Measurements from ENCODE around the gene PRKCE. TPM values are rescaled to one million over a fixed set of nuclear protein-coding genes. Genes with fewer than 3 reads are reported as not detected.

PRKCE gene
- total and polyA plus RNA-seq, 2 of the 8 experiments (the other 6 are each of a cell fraction or from before 2014, with no cell fraction given): 0.54 to 2.1 TPM

DNA sequence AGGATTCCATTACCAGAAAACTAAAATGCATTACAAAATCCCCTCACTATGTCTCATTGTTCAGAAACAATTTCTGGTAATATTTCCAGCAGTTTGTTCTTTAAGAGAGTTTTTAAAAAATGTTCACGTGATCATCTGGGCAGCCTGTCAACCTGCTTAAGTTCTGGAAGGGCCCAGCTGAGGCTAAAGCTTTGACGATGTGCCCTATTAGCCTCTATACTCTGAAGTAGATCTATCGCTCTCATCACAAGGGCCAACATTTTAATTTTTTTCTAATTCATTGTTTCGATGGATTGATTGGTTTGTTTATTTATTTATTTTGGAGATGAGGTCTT is 205.8 kb downstream of the PRKCE start:
- no peak overlapping the region for H3K4me2 ChIP-seq (ENCODE audit: insufficient read depth in 1 of 2, low read depth in 2 of 2, low read length in 2 of 2)
- H4K20me1 ChIP-seq (replicated peaks in 1 of 2; ENCODE audit: control insufficient read depth in 1 of 2, insufficient read depth in 2 of 2, low read length in 2 of 2): no peaks in the 10 kb centered on the region
- no peak overlapping the region for H2BK15ac ChIP-seq (ENCODE audit: low read length)
- H3K9me3 ChIP-seq (ENCODE audit: insufficient read depth in 2 of 2, low read depth in 1 of 2, low read length in 1 of 2): no peaks in the 10 kb centered on the region
- no peak overlapping the region for H3K56ac ChIP-seq (replicated peaks; ENCODE audit: insufficient read length, low read depth, low read length)
- no peaks in the 10 kb centered on the region for H3K79me1 ChIP-seq (ENCODE audit: low read depth, low read length)
- H2BK20ac ChIP-seq (ENCODE audit: low read length): no peak overlapping the region
- no peak overlapping the region for H3K18ac ChIP-seq (ENCODE audit: extremely low read depth, low read length)
- no peak overlapping the region for H3K27ac ChIP-seq (ENCODE audit: low read depth, low read length)
- ChIA-PET POLR2A (ENCODE audit: partially characterized antibody) (interaction anchor here (0.6 kb wide), 1 partner anchor 315 kb away, joined by 3 read pairs; no protein-coding TSS in a partner anchor), CTCF (ENCODE audit: partially characterized antibody) (interaction anchor here (0.7 kb wide), 1 partner anchor 631 kb away, joined by 4 read pairs; no protein-coding TSS in a partner anchor)
- H3K27me3 ChIP-seq (replicated peaks in 1 of 4; ENCODE audit: control insufficient read depth in 3 of 4, extremely low read depth in 1 of 4, insufficient read depth in 3 of 4, low read length in 3 of 4): no peaks in the 10 kb centered on the region
- H3K36me3 ChIP-seq (ENCODE audit: control insufficient read depth in 2 of 4, insufficient read depth in 4 of 4, low read length in 3 of 4): no peaks in the 10 kb centered on the region
- TF ChIP-seq, protein P1, sequence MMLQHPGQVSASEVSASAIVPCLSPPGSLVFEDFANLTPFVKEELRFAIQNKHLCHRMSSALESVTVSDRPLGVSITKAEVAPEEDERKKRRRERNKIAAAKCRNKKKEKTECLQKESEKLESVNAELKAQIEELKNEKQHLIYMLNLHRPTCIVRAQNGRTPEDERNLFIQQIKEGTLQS (IDR thresholded peaks at IDR 0.05; ENCODE audit: insufficient read depth, low read depth, low read length): no peak
- TF ChIP-seq RNF2 (IDR thresholded peaks at IDR 0.05; ENCODE audit: borderline replicate concordance, low read depth, low read length, missing control alignments, poor library complexity, severe bottlenecking): no peak
- no peak for TF ChIP-seq ASH2L (IDR thresholded peaks at IDR 0.05; ENCODE audit: low read length)
- no peak for TF ChIP-seq FOSL1 (IDR thresholded peaks at IDR 0.05; ENCODE audit: insufficient read depth, low read depth, low read length)
- no peak for TF ChIP-seq TEAD4 (IDR thresholded peaks at IDR 0.05; ENCODE audit: low read depth, low read length)
- no peak for TF ChIP-seq SUZ12 (IDR thresholded peaks at IDR 0.05; ENCODE audit: low read length)
- TF ChIP-seq SIX5 (IDR thresholded peaks at IDR 0.05; ENCODE audit: low read depth, low read length): no peak
- no peak for TF ChIP-seq JUND (IDR thresholded peaks at IDR 0.05; ENCODE audit: low read length)
- no peak for TF ChIP-seq PHF8 (conservative IDR thresholded peaks at IDR 0.05; ENCODE audit: low read depth, low read length)
- TF ChIP-seq HDAC6 (IDR thresholded peaks at IDR 0.05; ENCODE audit: low read depth, low read length): no peak
- no peak for TF ChIP-seq NRF1 (IDR thresholded peaks at IDR 0.05; ENCODE audit: low read depth, low read length)
- TF ChIP-seq TAF1 (IDR thresholded peaks at IDR 0.05; ENCODE audit: low read depth, low read length): no peak
- no peaks in the 10 kb centered on the region for H3K23me2 ChIP-seq (ENCODE audit: low read depth, low read length)
- H4K8ac ChIP-seq (ENCODE audit: extremely low read depth, insufficient read depth, low read length): no peak overlapping the region
- H2AK5ac ChIP-seq (ENCODE audit: low read depth, low read length): no peak overlapping the region
- H3K4me1 ChIP-seq (replicated peaks in 1 of 4; ENCODE audit: control insufficient read depth in 3 of 4, insufficient read depth in 4 of 4, low read length in 3 of 4): 0 out of 7 replicates have a peak, but pooled peaks cover 0 to 2% (median 0%) of the 10 kb centered on the region in 4 experiments
- no peak overlapping the region for H4K5ac ChIP-seq (ENCODE audit: insufficient read length, low read depth, low read length)
- H4K91ac ChIP-seq (replicated peaks; ENCODE audit: insufficient read length, low read length): no peak overlapping the region
- no peak overlapping the region for H2BK12ac ChIP-seq (ENCODE audit: low read depth, low read length)
- H3K4ac ChIP-seq (replicated peaks; ENCODE audit: insufficient read length, low read depth, low read length): no peak overlapping the region
- H3K9ac ChIP-seq (replicated peaks in 1 of 4; ENCODE audit: extremely low read depth in 1 of 4, low read depth in 3 of 4, low read length in 3 of 4): no peak overlapping the region
- H2BK120ac ChIP-seq (replicated peaks; ENCODE audit: low read depth, low read length): no peak overlapping the region
- no peak overlapping the region for H2AFZ ChIP-seq (ENCODE audit: low read length)
- H3K14ac ChIP-seq (ENCODE audit: insufficient read length): no peak overlapping the region
- H3K23ac ChIP-seq (ENCODE audit: insufficient read length): no peak overlapping the region
- 85% methylated on average over 4 of the region's 4 CpGs; no CpG with 5 or more reads in 1 of the 2 experiments for WGBS, 2 experiments (ENCODE audit: extremely low coverage in 1 of 2, insufficient coverage in 1 of 2, insufficient read length in 1 of 2, insufficient replicate concordance in 2 of 2, low coverage in 1 of 2, low lambda C conversion rate in 2 of 2, missing lambda C conversion rate in 1 of 2)
- FAIRE-seq (no peak), DNase-seq (ENCODE audit: low read depth in 1 of 2, low spot score in 2 of 2) (no peak)
- no peaks in the 10 kb centered on the region for H3K79me2 ChIP-seq (ENCODE audit: control insufficient read depth in 1 of 2, insufficient read depth in 2 of 2, low read length in 2 of 2)
- H2BK5ac ChIP-seq (ENCODE audit: low read depth, low read length): no peak overlapping the region
- H3K4me3 ChIP-seq (ENCODE audit: extremely low read depth in 1 of 4, insufficient read depth in 2 of 4, low read depth in 3 of 4, low read length in 4 of 4): no peak overlapping the region
